ENCODE measurements around the gene SNX14.

DNA sequence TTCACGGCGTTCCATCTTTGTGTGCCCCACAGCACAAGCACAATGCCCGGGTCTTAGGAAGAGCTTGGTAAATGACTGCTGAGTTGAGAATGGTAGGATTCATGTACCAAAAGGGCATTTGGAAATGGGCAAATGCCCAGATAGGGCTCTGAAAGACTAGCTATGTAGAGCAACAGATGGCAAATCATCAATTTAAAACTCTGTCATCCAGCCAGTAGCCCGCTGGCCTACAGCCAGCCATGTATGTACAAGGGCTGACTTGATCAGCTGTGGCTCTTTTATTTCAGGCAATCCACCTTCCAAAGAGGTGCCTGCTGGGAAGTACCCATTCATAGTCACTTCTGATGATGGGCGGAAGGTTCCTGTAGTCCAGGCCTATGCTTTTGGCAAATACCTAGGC is 108.7 kb downstream of the SNX14 start:
- TF ChIP-seq GATA2 (IDR thresholded peaks at IDR 0.05; ENCODE audit: low read depth, low read length) (no peak), GATA3 (IDR thresholded peaks at IDR 0.05; ENCODE audit: low read depth, low read length) (no peak)

Data from SH-SY5Y (cell line).